ENCODE results near the gene GJD3.

GJD3 gene

DNA sequence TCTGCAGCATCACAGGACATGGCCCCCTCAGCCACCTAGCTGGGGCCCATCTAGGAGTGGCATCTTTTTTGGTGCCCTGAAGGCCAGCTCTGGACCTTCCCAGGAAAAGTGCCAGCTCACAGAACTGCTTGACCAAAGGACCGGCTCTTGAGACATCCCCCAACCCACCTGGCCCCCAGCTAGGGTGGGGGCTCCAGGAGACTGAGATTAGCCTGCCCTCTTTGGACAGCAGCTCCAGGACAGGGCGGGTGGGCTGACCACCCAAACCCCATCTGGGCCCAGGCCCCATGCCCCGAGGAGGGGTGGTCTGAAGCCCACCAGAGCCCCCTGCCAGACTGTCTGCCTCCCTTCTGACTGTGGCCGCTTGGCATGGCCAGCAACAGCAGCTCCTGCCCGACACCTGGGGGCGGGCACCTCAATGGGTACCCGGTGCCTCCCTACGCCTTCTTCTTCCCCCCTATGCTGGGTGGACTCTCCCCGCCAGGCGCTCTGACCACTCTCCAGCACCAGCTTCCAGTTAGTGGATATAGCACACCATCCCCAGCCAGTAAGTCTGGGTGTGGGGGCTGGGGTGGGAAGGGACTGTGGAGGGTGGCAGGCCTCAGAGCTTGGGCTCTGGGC lies 33.6 kb downstream of the GJD3 start:
- TF ChIP-seq, protein P1, sequence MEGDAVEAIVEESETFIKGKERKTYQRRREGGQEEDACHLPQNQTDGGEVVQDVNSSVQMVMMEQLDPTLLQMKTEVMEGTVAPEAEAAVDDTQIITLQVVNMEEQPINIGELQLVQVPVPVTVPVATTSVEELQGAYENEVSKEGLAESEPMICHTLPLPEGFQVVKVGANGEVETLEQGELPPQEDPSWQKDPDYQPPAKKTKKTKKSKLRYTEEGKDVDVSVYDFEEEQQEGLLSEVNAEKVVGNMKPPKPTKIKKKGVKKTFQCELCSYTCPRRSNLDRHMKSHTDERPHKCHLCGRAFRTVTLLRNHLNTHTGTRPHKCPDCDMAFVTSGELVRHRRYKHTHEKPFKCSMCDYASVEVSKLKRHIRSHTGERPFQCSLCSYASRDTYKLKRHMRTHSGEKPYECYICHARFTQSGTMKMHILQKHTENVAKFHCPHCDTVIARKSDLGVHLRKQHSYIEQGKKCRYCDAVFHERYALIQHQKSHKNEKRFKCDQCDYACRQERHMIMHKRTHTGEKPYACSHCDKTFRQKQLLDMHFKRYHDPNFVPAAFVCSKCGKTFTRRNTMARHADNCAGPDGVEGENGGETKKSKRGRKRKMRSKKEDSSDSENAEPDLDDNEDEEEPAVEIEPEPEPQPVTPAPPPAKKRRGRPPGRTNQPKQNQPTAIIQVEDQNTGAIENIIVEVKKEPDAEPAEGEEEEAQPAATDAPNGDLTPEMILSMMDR (conservative IDR thresholded peaks at IDR 0.05), result no peak
- no peak for TF ChIP-seq ZFX (IDR thresholded peaks at IDR 0.05)
- H3K27ac ChIP-seq, result peak overlapping the region; percentile 89

DNA sequence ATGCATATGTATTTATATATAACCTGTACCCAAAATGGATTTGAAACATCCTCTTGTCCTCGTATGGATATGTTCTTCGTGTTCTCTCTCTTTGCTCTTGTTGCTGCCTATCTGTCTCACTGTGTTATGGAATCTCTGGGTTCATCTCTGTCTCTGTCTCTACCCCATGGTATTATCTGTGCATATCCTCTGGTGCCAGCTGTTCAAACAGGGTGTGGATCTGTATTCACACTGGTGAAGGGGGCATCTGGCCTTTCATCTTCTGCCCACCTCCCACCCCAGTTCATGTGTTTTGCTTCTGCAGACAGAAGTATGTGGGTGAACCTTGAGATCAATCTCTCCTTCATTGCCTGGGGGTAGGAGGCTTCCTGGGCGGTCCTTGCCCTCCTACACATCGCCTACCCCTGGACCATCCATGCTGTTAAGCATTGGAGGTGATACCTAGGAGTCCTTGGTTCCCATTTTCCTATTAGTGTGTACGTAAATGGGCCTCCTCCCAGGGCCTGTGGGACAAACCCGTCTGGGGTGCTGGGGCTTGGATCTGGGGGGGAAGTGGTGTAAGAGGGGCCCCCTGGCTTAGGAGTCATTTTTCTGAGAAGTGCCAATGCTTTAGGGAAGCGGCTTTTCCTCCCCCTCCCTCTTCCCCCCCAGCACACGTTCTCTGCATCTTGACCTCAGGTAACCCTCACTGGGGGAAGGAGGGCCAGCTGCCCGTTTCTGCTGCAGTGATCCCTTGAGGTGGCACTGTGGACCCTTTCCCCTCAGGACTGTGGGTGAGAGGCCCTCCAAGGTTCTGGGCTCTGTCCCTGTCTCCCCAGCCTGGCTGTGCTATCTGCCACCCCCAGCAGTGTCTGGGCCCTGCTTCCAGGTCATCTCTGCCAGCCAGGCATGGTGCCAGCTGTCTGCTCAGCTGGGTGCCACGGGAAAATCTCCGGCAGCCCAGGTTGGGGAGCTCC lies 34.4 kb downstream of the GJD3 start:
- peak overlapping the region; percentile 89 for H3K27ac ChIP-seq
- TF ChIP-seq ZFX (IDR thresholded peaks at IDR 0.05), result no peak
- TF ChIP-seq, protein P1 (conservative IDR thresholded peaks at IDR 0.05), result no peak

DNA sequence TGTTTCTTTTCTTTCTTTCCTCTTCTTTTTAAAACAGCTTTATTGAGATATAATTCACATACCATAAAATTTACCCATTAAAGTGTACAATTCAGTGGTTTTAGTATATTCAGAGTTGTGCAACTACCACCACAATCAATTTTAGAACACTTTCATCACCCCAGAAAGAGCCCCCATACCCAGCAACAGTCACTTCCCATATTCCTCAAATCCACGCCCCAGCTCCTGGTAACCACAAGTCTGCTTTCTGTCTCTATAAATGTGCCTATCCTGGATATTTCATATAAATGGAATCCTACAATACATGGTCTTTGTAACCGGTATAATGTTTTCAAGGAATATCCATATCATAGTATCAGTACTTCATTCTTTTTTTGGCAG lies 36.2 kb downstream of the GJD3 start:
- H3K27ac ChIP-seq, result no peak overlapping the region

DNA sequence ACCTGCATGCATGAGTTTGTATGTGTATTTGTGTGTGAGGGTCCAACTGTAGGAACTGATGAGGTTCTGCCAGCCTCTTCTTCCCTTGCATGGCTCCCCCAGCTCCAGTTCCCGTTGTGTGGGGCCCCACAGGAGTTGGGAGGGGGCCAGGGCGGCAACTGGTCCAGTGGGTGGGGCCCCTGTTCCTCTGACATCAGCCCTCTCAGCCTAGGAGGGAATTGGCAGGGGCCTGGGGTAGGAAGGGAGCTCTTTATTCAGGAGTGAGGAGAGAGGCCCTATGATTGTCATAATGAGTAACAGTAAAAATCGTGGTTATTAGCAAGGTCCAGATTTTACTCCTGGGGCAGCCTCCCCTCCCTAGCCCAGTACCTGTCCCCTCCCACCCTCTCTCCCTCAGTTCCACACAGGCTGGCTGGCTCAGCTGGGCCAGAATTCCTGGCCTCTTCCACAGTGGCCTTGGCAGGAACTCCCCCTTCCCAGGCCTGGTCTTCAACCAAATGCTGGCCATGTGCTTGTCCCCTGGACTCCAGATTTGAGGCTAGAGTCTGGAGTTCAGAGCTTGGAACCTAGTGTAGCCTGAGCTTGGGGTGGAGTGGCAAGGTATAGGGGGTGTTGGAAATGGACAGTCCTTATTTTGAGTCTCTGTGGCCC lies 36.7 kb downstream of the GJD3 start:
- H3K27ac ChIP-seq, result no peak overlapping the region
- no peak for TF ChIP-seq ZFX (IDR thresholded peaks at IDR 0.05)
- TF ChIP-seq, protein P1 (conservative IDR thresholded peaks at IDR 0.05), result no peak

More for the DNA sequence above, 36.2 kb downstream of the GJD3 start:
- TF ChIP-seq ZFX (IDR thresholded peaks at IDR 0.05), result no peak
- TF ChIP-seq, protein P1 (conservative IDR thresholded peaks at IDR 0.05), result no peak

DNA sequence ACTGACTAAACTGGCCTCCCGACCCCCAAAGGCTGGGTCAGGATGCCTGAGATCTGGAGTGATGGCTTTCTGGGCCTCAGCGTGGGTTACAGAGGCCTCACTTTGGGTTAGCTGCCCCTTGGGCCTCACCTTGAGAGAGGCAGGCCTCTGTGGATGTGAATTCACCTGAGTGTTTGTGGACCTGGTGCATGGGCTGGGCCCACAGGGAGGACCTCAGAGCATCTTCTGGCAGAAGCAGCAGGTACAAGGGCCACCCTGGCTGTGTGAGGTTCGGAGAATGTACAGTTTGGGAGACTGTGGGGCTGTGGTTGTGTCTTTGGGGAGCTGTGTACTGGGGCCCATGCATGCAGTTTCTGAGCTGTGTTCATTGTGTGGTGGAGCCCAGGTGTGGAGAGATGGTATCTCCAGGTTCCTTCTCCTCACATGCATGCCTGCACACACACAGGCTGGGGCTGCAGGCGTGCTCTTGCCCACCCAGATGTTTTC lies 37.2 kb downstream of the GJD3 start:
- TF ChIP-seq, protein P1 (conservative IDR thresholded peaks at IDR 0.05), result no peak
- no peak for TF ChIP-seq ZFX (IDR thresholded peaks at IDR 0.05)
- H3K27ac ChIP-seq, result no peak overlapping the region

DNA sequence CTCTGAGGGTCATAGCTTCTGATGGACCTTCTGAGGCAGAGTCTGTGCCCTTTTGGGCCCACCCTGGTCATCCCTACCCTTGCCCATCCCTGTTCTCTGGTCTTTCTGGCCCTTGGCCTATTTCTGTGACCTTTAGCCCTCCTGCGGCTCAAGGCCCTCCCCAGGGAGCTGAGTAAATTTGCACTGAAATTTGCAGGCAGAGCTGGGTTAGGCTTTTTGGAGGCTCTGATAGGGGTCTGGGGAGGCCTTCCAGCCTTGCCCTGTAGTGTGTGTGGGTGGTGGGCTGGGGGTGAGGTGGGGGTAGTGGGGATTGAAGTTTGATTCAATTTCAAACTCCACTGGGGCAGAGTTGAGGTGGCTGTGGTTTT lies 37.7 kb downstream of the GJD3 start:
- no peak overlapping the region for H3K27ac ChIP-seq
- TF ChIP-seq ZFX (IDR thresholded peaks at IDR 0.05), result no peak
- TF ChIP-seq, protein P1 (conservative IDR thresholded peaks at IDR 0.05), result no peak
